ENCODE measurements around the gene CMTM7.

Gene CMTM7

GRCh38 chr3:32493437-32494414 lies 102.1 kb downstream of the CMTM7 start:
- DNase-seq, result no peak

- DNase-seq, result no peak
These were observed 103.4 kb downstream of the CMTM7 start for GRCh38 chr3:32495085-32495484.

GRCh38 chr3:32495609-32496008 lies 104.0 kb downstream of the CMTM7 start:
- no peak for DNase-seq

- DNase-seq, result no peak
These were observed 106.6 kb downstream of the CMTM7 start for GRCh38 chr3:32498252-32498651.

GRCh38 chr3:32498992-32499391 lies 107.3 kb downstream of the CMTM7 start:
- no peak for DNase-seq

GRCh38 chr3:32499585-32499984 lies 107.9 kb downstream of the CMTM7 start:
- DNase-seq, result no peak

GRCh38 chr3:32500231-32500630 lies 108.6 kb downstream of the CMTM7 start:
- no peak for DNase-seq

GRCh38 chr3:32500880-32501782 lies 109.5 kb downstream of the CMTM7 start:
- no peak for DNase-seq

- DNase-seq, result no peak
These were observed 110.1 kb downstream of the CMTM7 start for GRCh38 chr3:32501783-32502117.

GRCh38 chr3:32502118-32502945 lies 110.7 kb downstream of the CMTM7 start, which contains the start of gene CMTM6:
Gene CMTM6 (minus strand): TSS chr3:32502852. CDS start chr3:32502745, 107 bp downstream.
- peak; percentile 80 for DNase-seq

GRCh38 chr3:32502946-32503286 lies 111.3 kb downstream of the CMTM7 start:
- DNase-seq, result no peak

All from CD4-positive, alpha-beta T cell treated with Interleukin-12 subunit alpha and Interleukin-12 subunit beta, for 1 hour (primary cell).